NT2/D1 (cell line): ENCODE data around the gene LHFPL5.

Source experiments
- DNase-seq: peaks from one replicate; pipeline ENCODE4 v3.0.0-alpha.2; 2011; ENCODE audit warnings: low read depth, low spot score
- H3K27me3 ChIP-seq: 2 replicates; pipeline ENCODE4 v1.6.0; 2011; ENCODE audit warnings: mild to moderate bottlenecking; ENCODE audit not compliant: insufficient read length, insufficient read depth
- H3K36me3 ChIP-seq: 2 replicates; pipeline ENCODE4 v1.6.1; 2011; ENCODE audit warnings: mild to moderate bottlenecking, low read length, mixed read lengths; ENCODE audit not compliant: insufficient read depth, insufficient read length
- H3K4me1 ChIP-seq: 2 replicates; pipeline ENCODE4 v1.5.1; 2011; ENCODE audit not compliant: insufficient read depth, insufficient read length
- H3K4me3 ChIP-seq: 2 replicates; pipeline ENCODE4 v1.5.1; 2011; ENCODE audit warnings: low read depth; ENCODE audit not compliant: insufficient read length
- H3K9ac ChIP-seq: 2 replicates; pipeline ENCODE4 v1.6.0; 2011; ENCODE audit warnings: low read depth; ENCODE audit not compliant: insufficient read length
- H3K9me3 ChIP-seq: 2 replicates; pipeline ENCODE4 v1.5.1; 2011; ENCODE audit warnings: mild to moderate bottlenecking, low read length; ENCODE audit not compliant: insufficient read depth
- SUZ12 ChIP-seq: IDR thresholded peaks from 2 replicates; pipeline ENCODE4 v1.6.1; 2011; ENCODE audit not compliant: insufficient read length, insufficient read depth; ENCODE audit errors: extremely low read depth
- YY1 ChIP-seq: IDR thresholded peaks from 2 replicates; pipeline ENCODE4 v1.6.1; 2011; ENCODE audit not compliant: insufficient read length, insufficient read depth
- ZNF274 ChIP-seq: IDR thresholded peaks from 2 replicates; pipeline ENCODE4 v1.6.1; 2011; ENCODE audit warnings: mild to moderate bottlenecking, low read depth, low read length

Gene LHFPL5

DNA sequence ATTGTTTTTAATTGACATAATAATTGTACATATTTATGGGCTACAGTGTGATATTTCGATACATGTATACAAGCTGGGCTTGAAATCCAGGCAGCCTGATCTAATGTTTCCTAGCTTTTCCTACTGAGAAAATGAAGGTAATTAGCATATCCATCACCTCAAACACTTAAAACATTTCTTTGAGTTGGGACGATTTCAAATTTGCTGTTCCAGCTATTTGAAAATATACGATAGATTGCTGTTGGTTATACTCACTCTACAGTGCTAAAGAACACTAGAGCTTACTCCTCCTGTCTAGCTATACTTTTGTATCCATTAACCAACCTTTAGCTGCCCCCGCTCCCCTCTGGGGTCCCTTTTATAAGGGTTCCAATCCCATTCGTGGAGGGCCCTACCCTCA is 4.7 kb downstream of the LHFPL5 start:
- Histone ChIP-seq H3K9me3 (no peaks in the 10 kb centered on the region), H3K9ac (no peak overlapping the region), H3K36me3 (no peaks in the 10 kb centered on the region), H3K4me3 (no peak overlapping the region), H3K4me1 (peaks cover 3% of the 10 kb centered on the region), H3K27me3 (peaks cover 12% of the 10 kb centered on the region)
- TF ChIP-seq SUZ12 = no peak
- TF ChIP-seq ZNF274 = no peak
- no peak for TF ChIP-seq YY1
- no peak for DNase-seq

GRCh38 chr6:35810971-35811698 is 6.0 kb downstream of the LHFPL5 start:
- DNase-seq = no peak
- Histone ChIP-seq H3K4me1 (no peaks in the 10 kb centered on the region), H3K4me3 (no peak overlapping the region), H3K9me3 (no peaks in the 10 kb centered on the region), H3K27me3 (peaks cover 5% of the 10 kb centered on the region), H3K9ac (no peak overlapping the region), H3K36me3 (no peaks in the 10 kb centered on the region)
- TF ChIP-seq YY1 (no peak), SUZ12 (no peak), ZNF274 (no peak)

- no peak overlapping the region for H3K9ac ChIP-seq
- TF ChIP-seq SUZ12 (no peak), YY1 (no peak), ZNF274 (no peak)
- H3K9me3 ChIP-seq = no peaks in the 10 kb centered on the region
- H3K4me3 ChIP-seq = no peak overlapping the region
- H3K36me3 ChIP-seq = no peaks in the 10 kb centered on the region
- no peak for DNase-seq
- H3K27me3 ChIP-seq = no peaks in the 10 kb centered on the region
- no peaks in the 10 kb centered on the region for H3K4me1 ChIP-seq
Measured at GRCh38 chr6:35811699-35811995, 6.5 kb downstream of the LHFPL5 start.

DNA sequence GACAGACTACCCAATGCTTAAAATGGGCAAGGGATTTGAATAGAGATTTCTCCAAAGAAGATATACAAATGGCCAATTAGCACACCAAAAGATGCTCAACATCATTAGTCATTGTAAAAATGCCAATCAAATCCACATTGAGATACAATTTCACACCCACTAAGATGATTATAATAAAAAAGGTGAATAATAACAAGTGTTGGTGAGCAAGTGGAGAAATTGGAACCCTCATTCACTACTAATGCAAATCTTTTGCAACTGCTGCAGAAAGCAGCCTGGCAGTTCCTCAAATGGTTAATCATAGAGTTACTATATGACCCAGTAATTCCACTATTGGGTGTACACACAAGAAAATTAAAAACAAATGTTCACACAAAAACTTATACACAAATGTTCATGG is 12.4 kb downstream of the LHFPL5 start:
- DNase-seq = no peak
- TF ChIP-seq ZNF274 = no peak
- no peak for TF ChIP-seq SUZ12
- TF ChIP-seq YY1 = no peak
- Histone ChIP-seq H3K4me3 (no peak overlapping the region), H3K36me3 (no peaks in the 10 kb centered on the region), H3K9ac (no peak overlapping the region), H3K9me3 (0 out of 2 replicates have a peak, but pooled peaks cover 4% of the 10 kb centered on the region), H3K27me3 (no peaks in the 10 kb centered on the region), H3K4me1 (no peaks in the 10 kb centered on the region)

- H3K9ac ChIP-seq = no peak overlapping the region
- no peak overlapping the region for H3K4me3 ChIP-seq
- no peak for DNase-seq
- TF ChIP-seq YY1 (no peak), SUZ12 (no peak), ZNF274 (no peak)
- no peaks in the 10 kb centered on the region for H3K36me3 ChIP-seq
- no peaks in the 10 kb centered on the region for H3K9me3 ChIP-seq
- no peaks in the 10 kb centered on the region for H3K4me1 ChIP-seq
- no peaks in the 10 kb centered on the region for H3K27me3 ChIP-seq
Measured at GRCh38 chr6:35823601-35824000, 18.4 kb downstream of the LHFPL5 start.

- no peaks in the 10 kb centered on the region for H3K36me3 ChIP-seq
- no peak overlapping the region for H3K4me3 ChIP-seq
- no peaks in the 10 kb centered on the region for H3K9me3 ChIP-seq
- TF ChIP-seq ZNF274 (no peak), SUZ12 (no peak), YY1 (no peak)
- no peak for DNase-seq
- H3K9ac ChIP-seq = no peak overlapping the region
- H3K4me1 ChIP-seq = no peaks in the 10 kb centered on the region
- H3K27me3 ChIP-seq = no peaks in the 10 kb centered on the region
Measured at GRCh38 chr6:35824552-35825192, 19.5 kb downstream of the LHFPL5 start.

GRCh38 chr6:35829306-35829705 is 24.2 kb downstream of the LHFPL5 start:
- Histone ChIP-seq H3K4me3 (no peak overlapping the region), H3K27me3 (no peaks in the 10 kb centered on the region), H3K4me1 (no peaks in the 10 kb centered on the region), H3K9ac (no peak overlapping the region), H3K9me3 (no peaks in the 10 kb centered on the region), H3K36me3 (peaks cover 19% of the 10 kb centered on the region)
- DNase-seq = no peak
- TF ChIP-seq YY1 = no peak
